ENCODE data around the gene CBLB.

The CBLB gene

GRCh38 chr3:105618556-105618955 lies 250.3 kb downstream of the CBLB start:
- DNase-seq (ENCODE audit: low spot score) = no peak

DNA sequence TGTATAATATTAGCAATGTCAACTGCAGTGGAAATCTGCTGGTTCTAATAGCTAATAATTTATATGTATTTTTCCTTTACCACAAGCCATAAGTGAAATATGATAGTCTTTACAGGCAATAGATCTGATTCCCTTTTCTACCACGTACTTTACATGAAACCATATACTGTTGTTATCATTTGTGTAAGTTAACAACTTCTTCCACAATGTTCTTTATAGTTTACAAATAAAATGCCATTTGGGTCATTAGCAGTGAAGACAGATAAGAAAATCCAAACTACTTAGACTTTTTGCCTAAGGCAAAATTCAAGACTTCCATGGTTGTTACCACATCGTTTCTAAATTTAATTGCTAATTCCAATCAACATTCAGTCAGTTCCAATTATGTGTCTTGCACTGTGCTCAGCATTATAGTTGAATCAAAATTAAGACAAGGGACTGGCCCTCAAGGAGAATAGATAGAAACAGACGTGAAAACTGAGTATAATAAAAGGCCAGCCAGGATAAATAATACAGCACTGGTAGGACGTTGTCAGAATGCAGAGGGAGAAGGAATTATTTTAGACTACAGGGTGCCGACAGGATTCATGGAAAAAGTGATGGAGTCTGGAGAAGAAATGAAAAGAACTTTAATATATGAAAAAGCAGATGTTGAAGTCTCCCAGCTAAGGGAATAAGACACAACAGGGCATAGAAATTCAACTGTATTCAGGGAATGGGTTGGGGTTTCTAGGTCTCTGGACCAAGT lies 252.3 kb downstream of the CBLB start:
- DNase-seq (ENCODE audit: low spot score) = no peak

DNA sequence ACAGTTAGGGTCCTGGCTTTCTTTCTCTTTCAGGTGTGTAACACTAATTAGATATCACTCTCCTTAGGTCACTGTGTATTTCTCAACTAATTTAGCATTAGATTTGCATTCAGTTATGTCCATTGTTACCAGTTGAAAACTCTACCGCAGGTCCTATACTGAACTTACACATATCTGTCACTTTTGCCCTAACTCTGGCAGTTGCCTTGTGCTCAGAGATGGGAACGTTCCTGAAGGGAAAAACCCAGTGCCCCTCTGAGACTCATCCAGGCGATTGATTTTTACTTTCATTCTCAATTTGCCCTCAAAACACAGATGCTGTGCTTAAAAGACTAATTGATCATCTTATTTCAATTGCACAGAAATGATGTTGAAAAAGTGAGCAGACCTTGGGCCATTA lies 253.0 kb downstream of the CBLB start:
- DNase-seq (ENCODE audit: low spot score) = no peak

GRCh38 chr3:105614288-105615030 lies 254.4 kb downstream of the CBLB start:
- DNase-seq (ENCODE audit: low spot score) = no peak

- DNase-seq (ENCODE audit: low spot score) = peak; percentile 17
These were observed 255.7 kb downstream of the CBLB start for GRCh38 chr3:105613120-105613519.

- DNase-seq (ENCODE audit: low spot score) = peak; percentile 20
These were observed 257.3 kb downstream of the CBLB start for GRCh38 chr3:105611304-105612192.

GRCh38 chr3:105610473-105610872 lies 258.3 kb downstream of the CBLB start:
- DNase-seq (ENCODE audit: low spot score) = no peak

GRCh38 chr3:105608623-105609022 lies 260.2 kb downstream of the CBLB start:
- no peak for DNase-seq (ENCODE audit: low spot score)

- DNase-seq (ENCODE audit: low spot score) = no peak
These were observed 262.8 kb downstream of the CBLB start for GRCh38 chr3:105606016-105606415.
